Measurements from ENCODE around the gene CLEC4C. TPM values are rescaled to one million over a fixed set of nuclear protein-coding genes. Genes with fewer than 3 reads are reported as not detected.

The CLEC4C gene
- total RNA-seq, 1 donor = not detected

DNA sequence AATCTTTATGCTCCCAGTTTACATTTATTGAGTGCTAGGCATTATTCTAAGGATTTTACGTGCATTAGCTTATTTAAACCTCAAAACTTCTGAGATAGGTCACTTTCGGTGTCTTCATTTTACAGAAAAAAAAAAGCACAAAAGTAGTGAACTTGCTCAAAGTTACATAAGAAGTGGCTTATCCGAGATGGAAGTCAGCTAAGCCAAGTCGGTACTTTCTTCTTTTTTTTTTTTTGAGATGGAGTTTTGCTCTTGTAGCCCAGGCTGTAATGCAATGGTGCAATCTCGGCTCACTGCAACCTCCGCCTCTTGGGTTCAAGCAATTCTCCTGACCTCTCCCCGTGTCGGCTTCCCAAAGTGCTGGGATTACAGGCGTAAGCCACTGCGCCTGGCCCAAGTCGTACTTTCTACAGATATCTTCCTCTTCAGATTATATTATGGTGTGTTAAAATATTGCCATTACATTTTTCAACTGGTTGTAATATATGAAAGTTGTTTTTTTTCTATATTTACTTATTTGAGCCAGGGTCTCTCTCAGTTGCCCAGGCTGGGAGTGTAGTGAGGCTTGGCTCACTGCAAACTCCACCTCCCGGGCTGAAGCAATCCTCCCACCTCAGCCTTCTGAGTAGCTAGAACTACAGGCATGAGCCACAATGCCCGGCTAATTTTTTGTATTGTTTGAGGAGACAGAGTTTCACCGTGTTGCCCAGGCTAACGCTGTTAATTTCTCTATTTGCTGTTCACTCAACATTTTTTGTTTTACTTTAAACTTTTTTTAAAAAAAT lies 27.0 kb downstream of the CLEC4C start:
- TF ChIP-seq, protein P1, sequence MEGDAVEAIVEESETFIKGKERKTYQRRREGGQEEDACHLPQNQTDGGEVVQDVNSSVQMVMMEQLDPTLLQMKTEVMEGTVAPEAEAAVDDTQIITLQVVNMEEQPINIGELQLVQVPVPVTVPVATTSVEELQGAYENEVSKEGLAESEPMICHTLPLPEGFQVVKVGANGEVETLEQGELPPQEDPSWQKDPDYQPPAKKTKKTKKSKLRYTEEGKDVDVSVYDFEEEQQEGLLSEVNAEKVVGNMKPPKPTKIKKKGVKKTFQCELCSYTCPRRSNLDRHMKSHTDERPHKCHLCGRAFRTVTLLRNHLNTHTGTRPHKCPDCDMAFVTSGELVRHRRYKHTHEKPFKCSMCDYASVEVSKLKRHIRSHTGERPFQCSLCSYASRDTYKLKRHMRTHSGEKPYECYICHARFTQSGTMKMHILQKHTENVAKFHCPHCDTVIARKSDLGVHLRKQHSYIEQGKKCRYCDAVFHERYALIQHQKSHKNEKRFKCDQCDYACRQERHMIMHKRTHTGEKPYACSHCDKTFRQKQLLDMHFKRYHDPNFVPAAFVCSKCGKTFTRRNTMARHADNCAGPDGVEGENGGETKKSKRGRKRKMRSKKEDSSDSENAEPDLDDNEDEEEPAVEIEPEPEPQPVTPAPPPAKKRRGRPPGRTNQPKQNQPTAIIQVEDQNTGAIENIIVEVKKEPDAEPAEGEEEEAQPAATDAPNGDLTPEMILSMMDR (IDR thresholded peaks at IDR 0.05; ENCODE audit: insufficient read depth, low read length) = no peak
- no peak for DNase-seq (ENCODE audit: low read depth)
- H3K4me3 ChIP-seq (ENCODE audit: low read depth, low read length) = no peak overlapping the region

GRCh38 chr12:7716381-7716780 lies 30.8 kb downstream of the CLEC4C start:
- no peak overlapping the region for H3K4me3 ChIP-seq (ENCODE audit: low read depth, low read length)
- TF ChIP-seq, protein P1 (IDR thresholded peaks at IDR 0.05; ENCODE audit: insufficient read depth, low read length) = no peak
- no peak for DNase-seq (ENCODE audit: low read depth)

DNA sequence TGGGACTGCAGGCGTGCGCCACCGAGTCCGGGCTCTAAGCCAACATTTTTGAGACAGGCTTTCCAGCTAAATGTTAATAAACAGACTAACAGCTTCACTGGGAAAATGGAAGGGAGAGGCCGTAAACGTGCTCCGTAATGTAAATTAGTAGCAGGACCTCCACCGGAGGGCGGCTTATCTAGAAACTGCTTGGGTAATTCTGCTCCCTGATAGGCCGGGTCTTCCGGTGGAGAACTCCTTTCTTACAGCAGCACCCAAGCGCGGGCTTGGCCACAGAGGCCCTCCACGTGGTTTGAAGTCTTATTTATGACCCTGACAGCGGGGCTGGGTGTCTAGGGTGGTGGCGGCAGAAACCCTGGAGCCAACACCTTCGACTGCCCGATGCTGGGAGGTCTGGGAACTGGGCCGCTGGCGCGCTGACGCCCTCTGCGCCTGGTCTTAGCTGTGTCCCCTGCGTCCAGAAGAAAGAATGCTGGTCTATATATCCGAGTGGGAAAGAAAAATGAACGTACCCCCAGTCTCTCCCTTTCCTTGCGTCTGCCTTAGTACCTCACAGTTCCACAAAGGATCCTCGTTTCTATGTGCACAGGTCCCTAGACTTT lies 34.2 kb downstream of the CLEC4C start:
- no peak overlapping the region for H3K4me3 ChIP-seq (ENCODE audit: low read depth, low read length)
- TF ChIP-seq, protein P1 (IDR thresholded peaks at IDR 0.05; ENCODE audit: insufficient read depth, low read length) = no peak
- no peak for DNase-seq (ENCODE audit: low read depth)

GRCh38 chr12:7711133-7711532 lies 36.0 kb downstream of the CLEC4C start, which contains the start of gene DPPA3:
Gene DPPA3 (plus strand): TSS chr12:7711433. CDS start chr12:7711571, 138 bp downstream.
- H3K4me3 ChIP-seq (ENCODE audit: low read depth, low read length) = no peak within 1 kb of the TSS
- no peak for DNase-seq (ENCODE audit: low read depth)
- TF ChIP-seq, protein P1 (IDR thresholded peaks at IDR 0.05; ENCODE audit: insufficient read depth, low read length) = no peak

DNA sequence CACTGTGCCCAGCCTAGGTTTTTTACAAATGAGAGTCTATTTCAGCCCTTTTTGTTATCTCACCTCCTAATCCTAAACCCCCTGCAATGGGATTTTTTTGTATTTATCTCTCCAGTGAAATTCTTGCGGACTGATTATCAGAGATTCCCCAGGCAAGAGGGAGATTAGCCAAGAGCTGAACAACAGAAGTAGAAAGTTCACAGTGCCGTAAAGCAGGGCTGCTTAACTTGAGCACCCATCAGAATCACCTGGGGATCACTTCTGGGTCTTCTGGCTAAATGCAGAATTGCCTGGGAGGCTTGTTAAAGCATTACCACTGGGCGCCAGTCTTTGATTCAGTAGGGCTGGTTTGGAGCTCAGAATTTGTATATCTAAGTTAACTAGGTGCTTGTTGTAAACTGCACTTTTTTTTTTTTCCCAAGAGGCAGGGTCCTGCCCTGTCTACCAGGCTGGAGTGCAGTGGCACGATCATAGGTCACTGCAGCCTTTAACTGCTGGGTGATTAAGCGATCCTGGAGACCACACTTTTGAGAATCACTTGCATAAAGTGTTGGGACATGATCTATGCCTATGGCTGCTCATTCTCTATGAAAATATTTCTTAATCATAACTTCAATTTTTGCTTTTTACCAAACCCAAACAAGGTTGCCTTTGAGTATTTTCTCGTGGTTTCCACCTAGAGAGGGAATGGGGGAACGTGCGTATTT lies 37.1 kb downstream of the CLEC4C start:
- TF ChIP-seq, protein P1 (IDR thresholded peaks at IDR 0.05; ENCODE audit: insufficient read depth, low read length) = no peak
- H3K4me3 ChIP-seq (ENCODE audit: low read depth, low read length) = no peak overlapping the region
- no peak for DNase-seq (ENCODE audit: low read depth)

DNA sequence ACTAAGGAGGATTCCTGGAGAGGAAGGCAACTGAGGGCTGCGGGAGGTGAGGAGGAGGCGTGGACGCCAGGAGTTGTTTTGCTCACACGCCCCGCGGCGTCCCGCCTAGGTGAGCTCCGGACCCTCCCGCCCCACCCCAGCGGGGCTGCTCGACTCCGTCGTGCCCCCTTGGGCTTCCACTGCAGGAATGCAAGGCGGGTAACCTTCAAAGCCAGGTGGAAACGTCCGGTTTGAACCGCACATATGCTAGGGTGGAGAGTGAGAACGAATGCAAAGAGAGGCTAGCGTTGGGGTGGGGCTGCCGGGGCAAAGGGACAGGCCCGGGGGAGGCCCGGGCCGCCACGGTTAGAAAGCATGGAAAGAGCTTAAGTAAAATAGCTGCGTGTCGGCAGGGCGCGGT lies 41.3 kb downstream of the CLEC4C start:
- no peak overlapping the region for H3K4me3 ChIP-seq (ENCODE audit: low read depth, low read length)
- TF ChIP-seq, protein P1 (IDR thresholded peaks at IDR 0.05; ENCODE audit: insufficient read depth, low read length) = no peak
- no peak for DNase-seq (ENCODE audit: low read depth)

All from fibroblast of the aortic adventitia (primary cell).